Activated CD8-positive, alpha-beta memory T cell treated with anti-CD3 and anti-CD28 coated beads, Interleukin-2, amount 50 U/mL, for 1 hour (primary cell): Measurements from ENCODE around the gene GLT1D1.
"Not testable (repeated sequence)": the region's sequence is repeated elsewhere in the genome, so short reads cannot be mapped to it uniquely, and the experiment has no call there.

Experiments used
- DNase-seq: peaks from one replicate; pipeline ENCODE4 v3.0.0-alpha.2; 2020; ENCODE audit errors: extremely low read depth

The GLT1D1 gene

GRCh38 chr12:128852885-128853599 is at the start of gene GLT1D1:
Gene GLT1D1, plus strand, starts transcription at chr12:128853478. Its CDS starts 104 bp downstream, at chr12:128853582.
- DNase-seq, result no peak

GRCh38 chr12:128803788-128804187 is 49.5 kb upstream of the GLT1D1 start:
- DNase-seq, result no peak

- no peak for DNase-seq
Observed at GRCh38 chr12:128804762-128805161, 48.5 kb upstream of the GLT1D1 start.

- DNase-seq, result not testable (repeated sequence)
Observed at GRCh38 chr12:128805406-128805805, 47.9 kb upstream of the GLT1D1 start.

DNA sequence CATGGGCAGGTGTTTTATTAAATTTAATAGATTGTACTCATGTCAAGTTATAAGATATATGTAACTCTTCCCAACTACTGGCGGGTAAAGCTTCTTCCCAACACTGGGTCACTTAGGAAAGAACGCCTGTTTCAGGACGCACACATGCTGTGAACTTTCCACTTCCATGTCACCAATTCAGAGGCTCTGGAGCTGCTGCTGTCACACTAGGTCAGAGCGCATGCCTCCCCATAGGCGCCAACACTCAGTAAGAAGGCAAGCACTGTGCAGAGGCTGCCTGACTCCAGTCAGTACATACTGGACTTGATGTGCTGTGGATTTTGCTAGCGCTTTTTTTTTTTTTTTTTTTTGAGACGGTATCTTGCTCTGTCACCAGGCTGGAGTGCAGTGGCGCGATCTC is 46.7 kb upstream of the GLT1D1 start:
- no peak for DNase-seq

DNA sequence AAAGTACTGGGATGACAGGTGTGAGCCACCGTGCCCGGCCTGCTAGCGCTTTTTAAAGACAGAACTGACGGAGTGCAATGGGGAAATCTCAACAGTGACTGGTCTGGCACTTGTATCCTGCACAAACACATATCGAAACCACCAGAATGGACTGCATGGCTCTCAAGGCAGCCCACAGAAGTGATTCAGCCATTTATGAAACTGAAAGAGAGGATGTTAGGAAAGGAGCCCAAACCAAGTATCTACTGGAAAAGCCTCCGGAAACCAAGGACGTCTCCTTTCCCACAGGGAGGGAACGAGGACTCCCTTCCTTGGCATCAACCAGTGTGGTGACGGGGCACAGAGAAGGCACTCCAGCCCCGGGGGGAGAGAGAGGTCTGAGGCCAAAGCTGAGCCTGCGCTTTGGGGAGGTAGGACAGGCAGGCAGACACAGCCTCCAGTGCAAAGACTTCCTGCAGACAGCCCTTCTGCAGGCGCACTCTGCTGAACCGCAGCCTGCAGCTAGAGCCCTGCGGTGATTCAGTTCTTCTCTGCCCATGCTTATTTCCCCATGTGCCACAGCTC is 46.0 kb upstream of the GLT1D1 start:
- DNase-seq, result no peak

DNA sequence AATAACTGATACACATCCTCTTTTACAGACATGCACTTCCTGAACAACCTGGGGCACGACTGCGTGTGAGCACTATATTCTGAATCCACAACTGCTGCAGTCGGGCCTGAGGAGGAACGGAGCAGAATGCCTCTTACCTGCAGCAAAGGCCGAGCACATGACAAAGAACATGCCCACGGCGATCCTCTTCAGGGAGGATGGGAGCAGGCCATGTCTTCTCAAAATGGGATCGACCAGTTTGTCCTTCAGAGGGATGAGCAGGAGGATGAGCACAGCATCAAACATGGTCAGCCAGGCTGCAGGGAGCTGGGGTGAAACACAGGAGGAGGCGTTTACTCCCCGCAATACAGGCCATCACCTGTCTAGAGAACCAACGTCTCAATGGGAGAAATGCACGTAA is 44.6 kb upstream of the GLT1D1 start:
- no peak for DNase-seq

- no peak for DNase-seq
Observed at GRCh38 chr12:128810182-128811127, 42.8 kb upstream of the GLT1D1 start.

DNA sequence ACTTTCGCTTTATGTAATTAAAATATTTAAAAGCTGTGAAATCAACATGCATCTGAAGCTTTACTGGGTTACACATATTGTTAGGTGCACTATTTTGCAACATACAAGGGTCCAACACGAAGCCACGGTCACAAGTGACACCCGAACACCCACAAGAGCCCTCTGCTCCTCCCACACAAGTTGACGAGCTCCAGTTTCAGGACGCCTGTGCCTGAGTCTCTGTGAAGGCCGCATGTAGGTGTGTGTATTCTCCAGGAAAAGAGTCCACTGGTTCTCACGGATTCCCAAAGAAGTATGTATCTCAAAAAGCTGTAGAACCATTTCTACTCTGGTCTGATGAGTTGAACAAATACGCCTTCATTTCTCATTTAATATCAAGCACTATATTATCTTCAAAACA is 41.5 kb upstream of the GLT1D1 start:
- no peak for DNase-seq

- DNase-seq, result no peak
Observed at GRCh38 chr12:128813392-128813791, 39.9 kb upstream of the GLT1D1 start.

- no peak for DNase-seq
Observed at GRCh38 chr12:128813883-128814282, 39.4 kb upstream of the GLT1D1 start.

GRCh38 chr12:128814411-128815261 is 38.6 kb upstream of the GLT1D1 start:
- DNase-seq, result no peak

- DNase-seq, result no peak
Observed at GRCh38 chr12:128815779-128816642, 37.3 kb upstream of the GLT1D1 start.

GRCh38 chr12:128816643-128816920 is 36.7 kb upstream of the GLT1D1 start:
- DNase-seq, result no peak

- no peak for DNase-seq
Observed at GRCh38 chr12:128817111-128818015, 35.9 kb upstream of the GLT1D1 start.

DNA sequence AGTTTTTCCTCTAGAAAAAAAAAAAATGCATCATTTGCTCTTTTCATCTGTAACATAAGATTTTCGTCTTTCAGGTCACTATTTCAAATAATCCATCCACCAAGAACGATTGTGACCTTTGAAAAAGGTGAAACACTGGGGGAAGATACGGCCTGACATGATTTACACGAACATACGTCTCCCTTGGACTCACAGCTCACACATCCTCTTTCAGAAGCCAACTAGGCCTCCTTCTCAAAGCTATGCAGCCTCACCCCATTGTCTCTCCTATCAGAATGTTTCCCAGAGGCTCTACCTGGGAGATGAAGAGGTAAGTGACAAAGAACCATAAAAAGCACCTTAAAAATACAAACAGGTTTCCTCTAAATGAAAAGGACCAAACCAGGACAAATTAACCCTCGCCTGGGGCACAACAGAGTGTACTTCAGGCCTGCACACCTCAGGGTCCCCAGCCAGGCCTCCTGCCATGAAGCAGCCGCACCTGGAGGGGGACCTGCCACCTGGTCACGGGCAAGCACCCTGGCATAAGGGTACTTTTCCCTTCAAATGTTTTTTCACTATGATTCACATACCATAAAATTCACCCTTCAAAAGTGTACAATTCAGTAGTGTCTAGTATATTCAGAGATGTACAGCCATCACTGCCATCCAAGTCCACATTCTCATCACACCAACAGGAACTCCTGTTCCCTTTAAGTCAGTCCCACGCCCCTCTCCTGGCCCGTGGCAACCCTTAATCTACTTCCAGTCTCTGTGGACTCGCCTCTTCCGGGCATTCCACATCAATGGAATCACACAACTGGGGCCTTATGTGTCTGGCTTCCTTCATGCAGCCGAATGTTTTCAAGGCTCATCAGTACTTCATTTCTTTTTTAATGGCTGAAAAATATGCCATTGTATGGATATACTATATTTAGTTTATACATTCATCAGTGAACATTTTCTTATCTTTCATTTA is 34.9 kb upstream of the GLT1D1 start:
- no peak for DNase-seq

GRCh38 chr12:128819293-128820144 is 33.8 kb upstream of the GLT1D1 start:
- DNase-seq, result no peak

GRCh38 chr12:128820253-128820652 is 33.0 kb upstream of the GLT1D1 start:
- no peak for DNase-seq
